PFSK-1 (cell line): ENCODE measurements around the gene SELENBP1.

Experiments used
- POLR2AphosphoS5 ChIP-seq: IDR thresholded peaks from 2 replicates; pipeline ENCODE4 v1.6.1; 2012; ENCODE audit warnings: low read depth, mild to moderate bottlenecking, control low read depth, low read length, moderate library complexity
- SIN3A ChIP-seq: IDR thresholded peaks from 2 replicates; pipeline ENCODE4 v1.6.1; 2012; ENCODE audit warnings: mild to moderate bottlenecking, low read length, moderate library complexity, borderline replicate concordance; ENCODE audit not compliant: insufficient read depth
- TF ChIP-seq, protein P1 (sequence below), 2 experiments: IDR thresholded peaks; 2 replicates each; pipeline versions ENCODE4 v1.6.1 to v1.8.0; 2011 to 2012; ENCODE audit warnings: low read depth in 2 of 2, low read length in 2 of 2, control low read depth in 1 of 2, inconsistent platforms in 1 of 2, mild to moderate bottlenecking in 1 of 2, moderate library complexity in 1 of 2; ENCODE audit not compliant: insufficient read depth in 1 of 2

- TF ChIP-seq, protein P1, sequence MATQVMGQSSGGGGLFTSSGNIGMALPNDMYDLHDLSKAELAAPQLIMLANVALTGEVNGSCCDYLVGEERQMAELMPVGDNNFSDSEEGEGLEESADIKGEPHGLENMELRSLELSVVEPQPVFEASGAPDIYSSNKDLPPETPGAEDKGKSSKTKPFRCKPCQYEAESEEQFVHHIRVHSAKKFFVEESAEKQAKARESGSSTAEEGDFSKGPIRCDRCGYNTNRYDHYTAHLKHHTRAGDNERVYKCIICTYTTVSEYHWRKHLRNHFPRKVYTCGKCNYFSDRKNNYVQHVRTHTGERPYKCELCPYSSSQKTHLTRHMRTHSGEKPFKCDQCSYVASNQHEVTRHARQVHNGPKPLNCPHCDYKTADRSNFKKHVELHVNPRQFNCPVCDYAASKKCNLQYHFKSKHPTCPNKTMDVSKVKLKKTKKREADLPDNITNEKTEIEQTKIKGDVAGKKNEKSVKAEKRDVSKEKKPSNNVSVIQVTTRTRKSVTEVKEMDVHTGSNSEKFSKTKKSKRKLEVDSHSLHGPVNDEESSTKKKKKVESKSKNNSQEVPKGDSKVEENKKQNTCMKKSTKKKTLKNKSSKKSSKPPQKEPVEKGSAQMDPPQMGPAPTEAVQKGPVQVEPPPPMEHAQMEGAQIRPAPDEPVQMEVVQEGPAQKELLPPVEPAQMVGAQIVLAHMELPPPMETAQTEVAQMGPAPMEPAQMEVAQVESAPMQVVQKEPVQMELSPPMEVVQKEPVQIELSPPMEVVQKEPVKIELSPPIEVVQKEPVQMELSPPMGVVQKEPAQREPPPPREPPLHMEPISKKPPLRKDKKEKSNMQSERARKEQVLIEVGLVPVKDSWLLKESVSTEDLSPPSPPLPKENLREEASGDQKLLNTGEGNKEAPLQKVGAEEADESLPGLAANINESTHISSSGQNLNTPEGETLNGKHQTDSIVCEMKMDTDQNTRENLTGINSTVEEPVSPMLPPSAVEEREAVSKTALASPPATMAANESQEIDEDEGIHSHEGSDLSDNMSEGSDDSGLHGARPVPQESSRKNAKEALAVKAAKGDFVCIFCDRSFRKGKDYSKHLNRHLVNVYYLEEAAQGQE (IDR thresholded peaks at IDR 0.05; ENCODE audit: insufficient read depth in 1 of 2, low read depth in 2 of 2, low read length in 2 of 2) = no peak
- TF ChIP-seq SIN3A (no peak), POLR2AphosphoS5 (no peak)
Observed at GRCh38 chr1:151384584-151384983, 12.1 kb upstream of the SELENBP1 start.
